Mucosa of rectum (tissue), 2 donors: Measurements from ENCODE around the gene TCIRG1.

Source experiments
- H3K27ac ChIP-seq, 2 donors: one replicate each; pipeline ENCODE4 v1.7.0; 2013; ENCODE audit warnings: inconsistent platforms in 2 of 2, low read depth in 2 of 2, low read length in 2 of 2
- H3K27me3 ChIP-seq, 2 donors: one replicate each; pipeline ENCODE4 v1.7.0; 2013; ENCODE audit warnings: low read length in 2 of 2; ENCODE audit not compliant: control insufficient read depth in 2 of 2, insufficient read depth in 2 of 2
- H3K36me3 ChIP-seq, 2 donors: one replicate each; pipeline ENCODE4 v1.7.0; 2013; ENCODE audit warnings: low read length in 2 of 2; ENCODE audit not compliant: control insufficient read depth in 2 of 2, insufficient read depth in 2 of 2
- H3K4me1 ChIP-seq, 2 donors: one replicate each; pipeline ENCODE4 v1.7.0; 2013; ENCODE audit warnings: low read length in 2 of 2, mild to moderate bottlenecking in 1 of 2; ENCODE audit not compliant: control insufficient read depth in 2 of 2, insufficient read depth in 2 of 2
- H3K4me3 ChIP-seq, 2 donors: one replicate each; pipeline ENCODE4 v1.7.0; 2013; ENCODE audit warnings: low read length in 2 of 2
- H3K9ac ChIP-seq, 2 donors: one replicate each; pipeline ENCODE4 v1.7.0; 2013; ENCODE audit warnings: low read length in 2 of 2, low read depth in 1 of 2, mild to moderate bottlenecking in 1 of 2
- H3K9me3 ChIP-seq, 2 donors: one replicate each; pipeline ENCODE4 v1.7.0; 2013; ENCODE audit warnings: low read length in 2 of 2; ENCODE audit not compliant: control insufficient read depth in 2 of 2
- donor health status: healthy.
- donor health status: Normal muscosa, but diverticular disease.

TCIRG1 gene

GRCh38 chr11:67997475-67997921 is 41.3 kb upstream of the TCIRG1 start:
- H3K4me3 ChIP-seq, result no peak overlapping the region
- H3K27ac ChIP-seq, result peak overlapping the region in 1 of 2 donors; percentile 77
- no peaks in the 10 kb centered on the region for H3K27me3 ChIP-seq
- H3K9ac ChIP-seq, result no peak overlapping the region
- H3K36me3 ChIP-seq, result peaks cover 3 to 4% of the 10 kb centered on the region in 2 donors
- H3K4me1 ChIP-seq, result peaks cover 3 to 18% of the 10 kb centered on the region in 2 donors
- H3K9me3 ChIP-seq, result no peaks in the 10 kb centered on the region

GRCh38 chr11:67998150-67999045 is 40.4 kb upstream of the TCIRG1 start:
- Histone ChIP-seq H3K4me3 (no peak overlapping the region), H3K9ac (no peak overlapping the region), H3K36me3 (peaks cover 4 to 5% of the 10 kb centered on the region in 2 donors), H3K9me3 (no peaks in the 10 kb centered on the region), H3K27me3 (no peaks in the 10 kb centered on the region), H3K27ac (no peak overlapping the region), H3K4me1 (peaks cover 10 to 20% of the 10 kb centered on the region in 2 donors)

- Histone ChIP-seq H3K9ac (no peak overlapping the region), H3K36me3 (peaks cover 4 to 5% of the 10 kb centered on the region in 2 donors), H3K4me3 (no peak overlapping the region), H3K9me3 (no peaks in the 10 kb centered on the region), H3K27ac (no peak overlapping the region), H3K27me3 (no peaks in the 10 kb centered on the region), H3K4me1 (peaks cover 11 to 22% of the 10 kb centered on the region in 2 donors)
These were observed 39.6 kb upstream of the TCIRG1 start for GRCh38 chr11:67999201-67999629.

GRCh38 chr11:67999704-68000103 is 39.1 kb upstream of the TCIRG1 start:
- H3K9me3 ChIP-seq, result no peaks in the 10 kb centered on the region
- H3K9ac ChIP-seq, result no peak overlapping the region

DNA sequence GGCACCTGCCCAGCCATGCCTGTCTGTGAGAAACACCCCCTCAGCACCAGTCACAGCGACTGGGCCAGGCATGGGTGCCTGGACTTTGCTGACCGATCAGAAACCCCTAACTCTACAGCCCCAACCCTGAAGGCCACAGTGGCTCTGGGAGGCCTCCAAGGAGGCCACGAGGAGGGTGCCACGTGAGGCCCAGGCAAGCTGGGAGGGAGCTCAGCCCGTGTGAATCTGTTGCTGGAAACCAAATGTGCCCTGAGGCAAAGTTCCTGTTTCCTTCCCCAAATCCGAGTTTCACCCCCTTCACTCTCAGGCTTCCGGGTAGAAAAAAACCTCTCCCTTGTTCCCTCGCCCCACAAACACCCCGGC is 36.3 kb upstream of the TCIRG1 start:
- H3K4me3 ChIP-seq, result peak overlapping the region; percentile 60 to 68
- H3K27me3 ChIP-seq, result no peaks in the 10 kb centered on the region
- H3K36me3 ChIP-seq, result peaks cover 4 to 5% of the 10 kb centered on the region in 2 donors
- peak overlapping the region in 1 of 2 donors; percentile 71 for H3K27ac ChIP-seq
- H3K4me1 ChIP-seq, result peaks cover 12 to 15% of the 10 kb centered on the region in 2 donors
- H3K9me3 ChIP-seq, result no peaks in the 10 kb centered on the region
- peak overlapping the region in 1 of 2 donors; percentile 14 for H3K9ac ChIP-seq

More at GRCh38 chr11:67999704-68000103, 39.1 kb upstream of the TCIRG1 start:
- H3K4me1 ChIP-seq, result peaks cover 15 to 24% of the 10 kb centered on the region in 2 donors
- H3K36me3 ChIP-seq, result peaks cover 4 to 5% of the 10 kb centered on the region in 2 donors
- H3K27ac ChIP-seq, result no peak overlapping the region
- no peaks in the 10 kb centered on the region for H3K27me3 ChIP-seq
- no peak overlapping the region for H3K4me3 ChIP-seq

DNA sequence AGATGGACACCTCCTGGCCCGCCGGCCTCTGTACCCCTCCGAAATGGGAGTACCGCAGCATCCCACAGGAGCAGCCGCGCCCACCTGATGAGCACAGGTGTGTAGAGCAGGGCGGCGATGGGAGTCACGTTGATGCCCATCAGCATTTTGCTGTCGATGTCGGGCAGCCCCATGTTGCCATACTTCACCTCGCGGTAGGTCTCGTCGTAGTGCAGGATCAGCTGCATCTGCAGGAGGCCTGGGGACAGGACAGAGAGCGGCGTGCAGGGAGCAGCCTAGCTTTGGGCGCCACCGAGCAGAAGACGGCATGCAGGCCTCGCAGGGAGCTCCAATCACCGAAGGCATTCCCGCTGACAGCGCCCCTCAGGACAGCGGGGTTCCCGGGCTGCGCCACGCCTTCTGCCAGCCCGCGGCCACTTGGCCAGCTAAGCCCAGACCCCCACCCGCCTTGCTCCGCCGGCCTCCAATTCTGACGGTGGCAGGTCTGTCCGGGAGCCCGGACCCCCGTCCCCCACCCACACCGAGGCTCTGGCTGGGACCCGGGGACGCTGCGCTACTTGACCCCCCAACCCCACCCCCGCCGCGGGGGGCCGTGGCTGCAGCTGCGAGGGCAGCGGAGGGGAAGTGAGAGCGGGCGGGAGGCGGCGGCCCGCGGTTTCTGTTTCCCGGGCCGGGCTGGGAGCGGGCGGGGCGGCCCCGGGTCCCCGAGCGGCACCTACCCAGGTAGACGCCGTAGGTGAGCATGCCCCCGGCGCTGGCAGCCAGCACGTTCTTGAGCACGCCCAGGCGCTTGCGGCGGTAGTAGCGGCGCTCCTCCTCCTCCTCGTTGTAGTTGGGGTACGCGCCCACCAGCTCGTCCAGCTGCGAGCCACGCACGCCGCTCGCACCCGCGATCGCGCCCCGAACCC is 35.6 kb upstream of the TCIRG1 start:
- Histone ChIP-seq H3K9ac (peak overlapping the region in 1 of 2 donors; percentile 50), H3K27ac (peak overlapping the region; percentile 53 to 71)

GRCh38 chr11:68003846-68004550 is 34.8 kb upstream of the TCIRG1 start, which contains the start of gene UNC93B1:
TSS of gene UNC93B1 (minus strand) at chr11:68004097. CDS start at chr11:68004043, 54 bp downstream.
- Histone ChIP-seq H3K9me3 (no peaks in the 10 kb centered on the region), H3K4me3 (peak within 1 kb of the TSS; percentile 60 to 68), H3K36me3 (peaks cover 3 to 4% of the 10 kb centered on the region in 2 donors), H3K27me3 (no peaks in the 10 kb centered on the region), H3K4me1 (peaks cover 17 to 26% of the 10 kb centered on the region in 2 donors), H3K27ac (peak within 1 kb of the TSS; percentile 53 to 71), H3K9ac (peak within 1 kb of the TSS; percentile 50 to 60)

More for the DNA sequence above, 35.6 kb upstream of the TCIRG1 start:
- H3K4me3 ChIP-seq, result peak overlapping the region; percentile 60 to 68
- peaks cover 3 to 4% of the 10 kb centered on the region in 2 donors for H3K36me3 ChIP-seq
- no peaks in the 10 kb centered on the region for H3K27me3 ChIP-seq
- peaks cover 13 to 18% of the 10 kb centered on the region in 2 donors for H3K4me1 ChIP-seq
- no peaks in the 10 kb centered on the region for H3K9me3 ChIP-seq

- Histone ChIP-seq H3K27me3 (no peaks in the 10 kb centered on the region), H3K9me3 (no peaks in the 10 kb centered on the region), H3K27ac (peak overlapping the region in 1 of 2 donors; percentile 71), H3K36me3 (peaks cover 0 to 3% of the 10 kb centered on the region in 2 donors), H3K4me1 (peaks cover 24 to 34% of the 10 kb centered on the region in 2 donors), H3K4me3 (peak overlapping the region in 1 of 2 donors; percentile 68), H3K9ac (no peak overlapping the region)
These were observed 34.1 kb upstream of the TCIRG1 start for GRCh38 chr11:68004551-68005335.
